Measurements from ENCODE around the gene TAL2. TPM values are rescaled to one million over a fixed set of nuclear protein-coding genes. Genes with fewer than 3 reads are reported as not detected.

The TAL2 gene
- total and polyA plus RNA-seq, 2 donors (not counting 3 experiments of a cell fraction or from before 2014, with no cell fraction given) = 0.30 TPM; not detected in 1

- FAIRE-seq (no peak), DNase-seq (ENCODE audit: low read depth, low spot score) (no peak)
- H3K79me2 ChIP-seq (ENCODE audit: control insufficient read depth, insufficient read depth, low read length) = no peaks in the 10 kb centered on the region
- TF ChIP-seq POLR2AphosphoS5 (IDR thresholded peaks at IDR 0.05; ENCODE audit: insufficient read depth, low read depth, low read length) = no peak
- no peak for TF ChIP-seq POLR2A (IDR thresholded peaks at IDR 0.05; ENCODE audit: low read depth, low read length)
- no peak for TF ChIP-seq JUN (IDR thresholded peaks at IDR 0.05; ENCODE audit: borderline replicate concordance, insufficient read depth, insufficient read length, low read depth)
- no peak for TF ChIP-seq EZH2 (IDR thresholded peaks at IDR 0.05; ENCODE audit: borderline replicate concordance, low read depth, low read length, severe bottlenecking)
- no peak overlapping the region for H3K9ac ChIP-seq (replicated peaks; ENCODE audit: extremely low read depth, insufficient read depth, low read length)
- dilution Hi-C loops (cut with MboI; ENCODE audit: extremely low pct_ligation_motif_present, low sequenced_read_pairs) (no loop called here), intact Hi-C loops (cut with micrococcal nuclease) (no loop called here)
- ChIA-PET CTCF (no interaction called here), POLR2A (no interaction called here)
- H2AFZ ChIP-seq (ENCODE audit: low read depth, low read length) = no peak overlapping the region
- BruUV-seq (replicated peaks) = no TSS peak
- H3K27ac ChIP-seq (ENCODE audit: insufficient read depth, low read depth, low read length) = no peak overlapping the region
- no peaks in the 10 kb centered on the region for H3K9me1 ChIP-seq (replicated peaks; ENCODE audit: control insufficient read depth, extremely low read depth, insufficient read depth, low read length)
- H3K27me3 ChIP-seq (ENCODE audit: control insufficient read depth in 2 of 2, insufficient read depth in 2 of 2, low read length in 2 of 2) = peaks cover 0 to 6% of the 10 kb centered on the region in 2 experiments
- H4K20me1 ChIP-seq (replicated peaks; ENCODE audit: control insufficient read depth, extremely low read depth, insufficient read depth, low read length) = no peaks in the 10 kb centered on the region
- no peaks in the 10 kb centered on the region for H3K9me3 ChIP-seq (replicated peaks; ENCODE audit: control insufficient read depth, insufficient read depth, low read length)
- no peaks in the 10 kb centered on the region for H3K36me3 ChIP-seq (ENCODE audit: control insufficient read depth in 2 of 2, extremely low read depth in 1 of 2, insufficient read depth in 2 of 2, low read length in 2 of 2)
- no peak overlapping the region for H3K4me2 ChIP-seq (ENCODE audit: insufficient read depth, low read length)
- H3K4me3 ChIP-seq (replicated peaks in 1 of 3; ENCODE audit: insufficient read depth in 1 of 3, low read depth in 1 of 3, low read length in 3 of 3) = no peak overlapping the region
- H3K4me1 ChIP-seq (ENCODE audit: control insufficient read depth, extremely low read depth, insufficient read depth, low read length) = no peaks in the 10 kb centered on the region
Observed at GRCh38 chr9:105678781-105679180, 16.5 kb downstream of the TAL2 start.

GRCh38 chr9:105679257-105680022, 17.2 kb downstream of the TAL2 start:
- H3K36me3 ChIP-seq (ENCODE audit: control insufficient read depth in 2 of 2, extremely low read depth in 1 of 2, insufficient read depth in 2 of 2, low read length in 2 of 2) = no peaks in the 10 kb centered on the region
- BruUV-seq (replicated peaks) = no TSS peak
- H3K9me3 ChIP-seq (replicated peaks; ENCODE audit: control insufficient read depth, insufficient read depth, low read length) = no peaks in the 10 kb centered on the region
- DNase-seq (ENCODE audit: low read depth, low spot score) = no peak
- H3K9ac ChIP-seq (replicated peaks; ENCODE audit: extremely low read depth, insufficient read depth, low read length) = no peak overlapping the region
- peaks cover 0 to 6% of the 10 kb centered on the region in 2 experiments for H3K27me3 ChIP-seq (ENCODE audit: control insufficient read depth in 2 of 2, insufficient read depth in 2 of 2, low read length in 2 of 2)
- ChIA-PET POLR2A (no interaction called here), CTCF (no interaction called here)
- no peaks in the 10 kb centered on the region for H4K20me1 ChIP-seq (replicated peaks; ENCODE audit: control insufficient read depth, extremely low read depth, insufficient read depth, low read length)
- no peak overlapping the region for H3K4me3 ChIP-seq (replicated peaks in 1 of 3; ENCODE audit: insufficient read depth in 1 of 3, low read depth in 1 of 3, low read length in 3 of 3)
- H3K9me1 ChIP-seq (replicated peaks; ENCODE audit: control insufficient read depth, extremely low read depth, insufficient read depth, low read length) = no peaks in the 10 kb centered on the region
- no peaks in the 10 kb centered on the region for H3K4me1 ChIP-seq (ENCODE audit: control insufficient read depth, extremely low read depth, insufficient read depth, low read length)
- H2AFZ ChIP-seq (ENCODE audit: low read depth, low read length) = no peak overlapping the region
- no peak overlapping the region for H3K27ac ChIP-seq (ENCODE audit: insufficient read depth, low read depth, low read length)
- no peak overlapping the region for H3K4me2 ChIP-seq (ENCODE audit: insufficient read depth, low read length)
- TF ChIP-seq MYC (IDR thresholded peaks at IDR 0.05; ENCODE audit: low read depth, low read length) = no peak
- TF ChIP-seq CTCF (IDR thresholded peaks at IDR 0.05; ENCODE audit: extremely low read depth in 1 of 2, insufficient read depth in 1 of 2, low read depth in 1 of 2, low read length in 2 of 2) = no peak
- TF ChIP-seq FOS (IDR thresholded peaks at IDR 0.05; ENCODE audit: borderline replicate concordance, insufficient read depth, low read length) = no peak
- TF ChIP-seq GATA2 (IDR thresholded peaks at IDR 0.05; ENCODE audit: insufficient read depth, insufficient read length, low read depth, low read length) = no peak
- no peak for TF ChIP-seq EZH2 (IDR thresholded peaks at IDR 0.05; ENCODE audit: borderline replicate concordance, low read depth, low read length, severe bottlenecking)
- no peak for TF ChIP-seq JUN (IDR thresholded peaks at IDR 0.05; ENCODE audit: borderline replicate concordance, insufficient read depth, insufficient read length, low read depth)
- TF ChIP-seq MAX (IDR thresholded peaks at IDR 0.05; ENCODE audit: insufficient read depth, insufficient read length) = no peak
- TF ChIP-seq POLR2A (IDR thresholded peaks at IDR 0.05; ENCODE audit: low read depth, low read length) = no peak
- no peak for TF ChIP-seq POLR2AphosphoS5 (IDR thresholded peaks at IDR 0.05; ENCODE audit: insufficient read depth, low read depth, low read length)
- no peak for FAIRE-seq
- dilution Hi-C loops (cut with MboI; ENCODE audit: extremely low pct_ligation_motif_present, low sequenced_read_pairs) = no loop called here
- intact Hi-C loops (cut with micrococcal nuclease) = no loop called here
- H3K79me2 ChIP-seq (ENCODE audit: control insufficient read depth, insufficient read depth, low read length) = no peaks in the 10 kb centered on the region
